MM.1S (cell line): ENCODE measurements around the gene ZBTB7C.

Source experiments
- EZH2 ChIP-seq: fragments of 300-600 bp; sonication (generic); optimal IDR thresholded peaks from 2 replicates; pipeline ENCODE3; 2017; ENCODE audit warnings: low read depth, mild to moderate bottlenecking, antibody characterized with exemption, low read length, mixed read lengths
- EZH2phosphoT487 ChIP-seq: fragments of 300-600 bp; sonication (generic); IDR thresholded peaks from 2 replicates; pipeline ENCODE4 v1.6.1; 2018; ENCODE audit warnings: antibody characterized with exemption, low read length
- TF ChIP-seq, protein P1 (sequence below): fragments of 300-600 bp; sonication (generic); IDR thresholded peaks from 2 replicates; pipeline ENCODE4 v1.5.1; 2016; ENCODE audit warnings: antibody characterized with exemption, low read length, mixed read lengths

DNA sequence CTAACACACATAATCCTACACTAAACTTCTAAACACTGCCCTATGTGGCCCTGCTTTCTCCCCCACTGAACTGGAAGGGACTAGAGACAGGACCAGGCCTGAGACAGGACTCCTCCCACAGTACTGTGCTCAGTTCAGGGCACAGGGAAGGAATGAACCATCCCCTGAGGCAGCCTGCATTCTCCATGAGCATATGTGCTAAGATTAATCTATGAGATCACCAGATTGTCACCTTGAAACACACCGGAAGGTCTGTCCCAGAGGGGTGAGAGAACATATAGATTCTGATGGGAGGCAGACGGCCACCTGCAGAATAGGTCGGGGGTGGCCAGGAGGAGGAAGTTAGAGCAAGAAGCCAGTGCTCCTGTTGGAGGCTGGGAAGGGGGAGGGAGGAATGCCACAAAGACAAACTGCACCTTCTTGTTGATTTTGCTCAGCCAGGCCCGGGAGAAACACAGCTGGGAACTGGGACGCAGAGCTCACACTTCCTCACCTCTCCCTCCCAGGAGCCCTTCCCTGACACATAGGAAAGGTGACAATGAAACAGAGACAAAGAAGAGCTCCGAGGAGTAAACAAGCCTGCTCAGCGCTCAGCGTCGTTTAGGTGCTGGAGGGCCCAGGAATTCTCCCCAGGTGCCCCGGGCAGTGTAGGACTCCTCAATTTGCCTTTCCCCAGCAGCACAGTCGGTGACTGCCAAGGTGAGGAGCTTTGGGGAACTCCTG, 52.1 kb downstream of the ZBTB7C start:
- TF ChIP-seq, protein P1, sequence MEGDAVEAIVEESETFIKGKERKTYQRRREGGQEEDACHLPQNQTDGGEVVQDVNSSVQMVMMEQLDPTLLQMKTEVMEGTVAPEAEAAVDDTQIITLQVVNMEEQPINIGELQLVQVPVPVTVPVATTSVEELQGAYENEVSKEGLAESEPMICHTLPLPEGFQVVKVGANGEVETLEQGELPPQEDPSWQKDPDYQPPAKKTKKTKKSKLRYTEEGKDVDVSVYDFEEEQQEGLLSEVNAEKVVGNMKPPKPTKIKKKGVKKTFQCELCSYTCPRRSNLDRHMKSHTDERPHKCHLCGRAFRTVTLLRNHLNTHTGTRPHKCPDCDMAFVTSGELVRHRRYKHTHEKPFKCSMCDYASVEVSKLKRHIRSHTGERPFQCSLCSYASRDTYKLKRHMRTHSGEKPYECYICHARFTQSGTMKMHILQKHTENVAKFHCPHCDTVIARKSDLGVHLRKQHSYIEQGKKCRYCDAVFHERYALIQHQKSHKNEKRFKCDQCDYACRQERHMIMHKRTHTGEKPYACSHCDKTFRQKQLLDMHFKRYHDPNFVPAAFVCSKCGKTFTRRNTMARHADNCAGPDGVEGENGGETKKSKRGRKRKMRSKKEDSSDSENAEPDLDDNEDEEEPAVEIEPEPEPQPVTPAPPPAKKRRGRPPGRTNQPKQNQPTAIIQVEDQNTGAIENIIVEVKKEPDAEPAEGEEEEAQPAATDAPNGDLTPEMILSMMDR: no peak
- no peak for TF ChIP-seq EZH2
- TF ChIP-seq EZH2phosphoT487: no peak
